Suppressor macrophage (primary cell): ENCODE data around the gene PRR18.
A peak's percentile ranks its signal among the peaks of the same experiment; 100 is the strongest.
"Not testable (repeated sequence)": the region's sequence is repeated elsewhere in the genome, so short reads cannot be mapped to it uniquely, and the experiment has no call there.

Experiments
- DNase-seq, 4 experiments: peaks; one replicate each; pipeline ENCODE4 v3.0.0-alpha.2; 2020 to 2022
- total RNA-seq, 17 experiments: gene quantifications; one replicate each; lab custom pipeline; 2026; ENCODE audit warnings: mixed read lengths in 6 of 17, inconsistent platforms in 3 of 17; lab: John Stamatoyannopoulos, UW

The PRR18 gene, protein sequence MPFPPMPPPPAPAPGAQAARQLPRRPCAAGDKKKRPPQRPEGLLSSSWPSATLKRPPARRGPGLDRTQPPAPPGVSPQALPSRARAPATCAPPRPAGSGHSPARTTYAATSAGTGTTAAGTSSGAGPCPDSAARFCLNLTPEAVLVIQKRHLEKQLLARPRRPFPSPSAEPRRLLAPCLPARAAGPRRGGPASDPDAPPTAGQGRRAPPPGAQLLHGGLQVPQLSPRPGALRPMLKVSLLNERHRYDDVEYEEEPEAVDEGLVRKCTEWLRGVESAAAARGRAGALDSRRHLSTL
- 0 to 1.2 (median 0) reads per million in 17 experiments for total RNA-seq

DNA sequence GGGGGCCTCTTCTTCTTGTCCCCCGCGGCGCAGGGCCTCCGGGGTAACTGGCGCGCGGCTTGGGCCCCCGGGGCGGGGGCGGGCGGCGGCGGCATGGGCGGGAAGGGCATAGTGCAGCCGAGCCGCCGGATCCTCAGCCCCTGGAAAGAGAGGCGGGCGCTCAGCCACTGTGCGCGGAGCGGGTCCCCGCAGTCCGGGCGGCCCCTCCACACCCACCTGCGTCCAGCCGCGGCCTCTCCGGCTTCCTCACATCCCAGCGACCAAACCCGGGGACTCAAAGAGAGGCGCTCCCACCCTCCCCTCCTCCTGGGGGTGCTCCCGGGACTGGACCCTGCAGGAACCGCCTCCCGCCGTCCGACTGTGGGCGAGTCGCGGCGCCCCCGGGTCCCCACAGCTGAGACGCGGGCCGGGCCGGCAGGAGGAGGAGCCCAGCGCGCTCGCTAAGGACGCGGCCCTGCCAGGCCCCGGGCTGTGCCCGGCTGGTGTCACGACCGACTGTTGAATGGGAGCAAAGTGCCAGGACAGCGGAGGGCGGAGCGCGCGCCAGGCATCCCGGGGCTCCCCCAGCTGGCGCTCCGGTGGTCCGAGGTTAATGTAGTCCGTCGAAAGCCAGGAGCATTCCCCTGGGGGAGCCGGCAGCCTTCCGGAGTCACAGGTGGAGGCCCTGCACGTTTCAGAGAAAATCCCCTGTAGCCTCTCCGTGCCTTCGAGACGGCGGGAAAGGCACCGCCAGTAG, at the start of gene PRR18:
Gene PRR18 (minus strand): TSS at position 360 of the 736 bp plus-strand sequence. CDS start 250 bp downstream, at position 110.
- DNase-seq, result peak in 2 of 4 experiments; percentile 12 to 36

DNA sequence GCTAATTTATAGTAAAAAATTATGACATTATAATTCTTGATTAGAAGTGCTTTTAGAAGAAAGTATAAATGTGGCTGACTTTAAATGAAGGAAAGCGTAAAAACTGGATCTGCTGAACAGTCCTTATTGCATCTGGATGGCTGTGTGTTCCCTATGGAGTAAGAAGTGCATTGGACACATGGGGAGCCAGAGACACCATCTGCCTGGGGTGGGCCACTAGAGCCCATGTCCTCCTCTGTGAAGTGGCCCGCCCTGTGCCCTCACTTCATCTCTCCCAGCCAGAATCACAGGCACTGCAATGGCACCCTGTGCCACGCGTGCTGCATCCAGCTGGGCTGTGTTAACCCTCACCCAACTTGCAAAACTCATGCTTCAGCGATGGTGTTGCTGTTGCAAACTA, 47.4 kb upstream of the PRR18 start:
- DNase-seq, result no peak

DNA sequence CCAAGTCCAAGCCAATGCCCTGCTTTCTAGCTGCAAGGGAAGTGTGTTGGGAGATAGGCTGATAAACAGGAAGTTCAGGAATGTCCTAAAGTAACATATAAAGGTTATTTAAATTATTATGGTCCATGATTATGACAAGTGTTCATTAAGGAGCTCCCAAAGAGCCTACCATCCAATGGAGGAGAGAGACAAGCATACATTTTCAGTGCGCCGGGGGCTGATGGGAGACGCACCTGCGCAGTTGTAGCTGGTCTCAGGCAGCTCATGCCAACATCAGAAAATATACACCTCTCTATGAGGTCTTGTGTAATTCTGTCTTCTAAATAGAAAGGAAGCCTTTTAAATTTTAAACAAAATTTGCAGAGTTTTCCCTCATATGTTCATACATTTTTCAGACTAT, 46.8 kb upstream of the PRR18 start:
- no peak for DNase-seq

DNA sequence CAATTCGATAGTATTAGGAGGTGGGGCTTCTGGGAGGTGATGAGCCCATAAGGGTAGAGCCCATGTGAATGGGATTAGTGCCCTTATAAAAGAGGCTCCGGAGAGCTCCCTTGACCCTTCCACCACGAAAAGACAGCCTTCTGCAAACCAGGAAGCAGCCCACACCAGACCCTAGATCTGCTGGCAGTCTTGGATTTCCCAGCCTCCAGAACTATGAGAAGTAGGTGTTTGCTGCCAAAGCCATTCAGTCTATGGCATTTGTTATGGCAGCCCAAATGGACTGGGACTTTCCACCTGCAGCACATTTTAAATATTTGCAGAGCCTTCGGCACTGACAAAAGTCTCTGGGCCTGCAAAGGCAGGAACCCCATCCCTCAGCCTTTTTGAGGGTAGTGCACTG, 46.0 kb upstream of the PRR18 start:
- no peak for DNase-seq

DNA sequence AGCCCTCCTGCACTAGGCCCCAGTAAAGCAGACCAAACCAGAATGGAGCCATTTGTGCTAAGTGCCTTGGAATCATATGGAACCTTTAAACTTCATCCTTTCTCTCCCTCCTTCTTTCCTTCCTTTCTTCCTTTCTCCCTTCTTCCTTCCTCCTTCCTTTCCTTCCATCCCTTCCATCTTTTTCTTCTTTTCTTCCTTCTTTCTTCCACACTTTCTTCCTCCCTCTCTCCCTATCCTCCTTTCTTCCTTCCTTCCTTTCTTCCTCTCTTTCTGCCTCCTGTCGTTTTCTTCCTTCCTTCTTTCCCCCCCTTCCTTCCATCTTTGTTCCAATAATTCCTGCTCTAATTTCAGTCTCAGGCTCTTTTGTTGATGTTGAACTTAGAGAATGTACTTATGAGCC, 45.3 kb upstream of the PRR18 start:
- no peak for DNase-seq

DNA sequence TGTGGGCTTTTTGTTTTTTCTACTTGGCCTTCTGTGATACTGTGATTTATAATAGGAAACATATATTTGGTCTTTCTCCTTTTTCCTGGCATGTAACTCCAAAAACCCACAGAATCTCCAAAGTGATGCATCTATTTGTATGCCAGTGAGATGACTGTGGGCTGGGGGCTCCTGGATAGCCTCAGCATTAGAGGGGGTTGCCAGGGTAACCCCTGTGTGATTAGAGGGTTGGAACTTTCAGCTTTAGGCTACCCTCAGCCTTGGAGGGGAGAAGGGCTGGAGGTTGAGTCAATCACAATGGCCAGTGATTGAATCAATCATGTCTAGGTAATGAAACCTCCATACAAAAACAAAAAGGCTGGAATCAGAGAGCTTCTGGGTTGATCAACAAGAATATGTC, 44.7 kb upstream of the PRR18 start:
- DNase-seq, result no peak

DNA sequence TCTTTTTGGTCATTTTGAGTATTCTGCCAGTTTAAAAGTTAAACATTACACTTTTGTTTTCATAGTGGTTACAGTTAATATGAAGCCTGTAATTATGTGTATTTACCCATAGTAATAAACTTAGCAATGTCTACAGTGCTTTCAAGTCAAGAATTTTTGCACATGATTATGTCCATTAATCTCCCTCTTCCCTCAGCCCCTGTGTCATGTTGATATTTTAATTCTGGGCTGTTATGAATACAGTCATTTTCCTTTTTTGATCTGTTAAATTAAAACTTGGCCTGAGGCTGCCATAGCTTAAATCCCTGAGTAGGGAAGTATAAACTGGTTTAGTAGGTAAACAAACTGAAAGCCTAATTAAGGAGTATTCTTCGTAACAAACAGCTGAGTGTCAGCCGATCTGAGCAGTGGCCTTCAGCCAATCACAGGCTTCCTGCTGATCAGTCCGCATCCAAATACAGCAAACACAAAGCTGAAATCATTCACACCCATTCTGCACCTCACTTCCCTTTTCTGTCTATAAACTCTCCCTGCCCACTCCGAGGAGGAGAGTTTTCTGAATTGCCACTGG, 43.6 kb upstream of the PRR18 start:
- peak; percentile 78 to 93 (median 88) for DNase-seq

DNA sequence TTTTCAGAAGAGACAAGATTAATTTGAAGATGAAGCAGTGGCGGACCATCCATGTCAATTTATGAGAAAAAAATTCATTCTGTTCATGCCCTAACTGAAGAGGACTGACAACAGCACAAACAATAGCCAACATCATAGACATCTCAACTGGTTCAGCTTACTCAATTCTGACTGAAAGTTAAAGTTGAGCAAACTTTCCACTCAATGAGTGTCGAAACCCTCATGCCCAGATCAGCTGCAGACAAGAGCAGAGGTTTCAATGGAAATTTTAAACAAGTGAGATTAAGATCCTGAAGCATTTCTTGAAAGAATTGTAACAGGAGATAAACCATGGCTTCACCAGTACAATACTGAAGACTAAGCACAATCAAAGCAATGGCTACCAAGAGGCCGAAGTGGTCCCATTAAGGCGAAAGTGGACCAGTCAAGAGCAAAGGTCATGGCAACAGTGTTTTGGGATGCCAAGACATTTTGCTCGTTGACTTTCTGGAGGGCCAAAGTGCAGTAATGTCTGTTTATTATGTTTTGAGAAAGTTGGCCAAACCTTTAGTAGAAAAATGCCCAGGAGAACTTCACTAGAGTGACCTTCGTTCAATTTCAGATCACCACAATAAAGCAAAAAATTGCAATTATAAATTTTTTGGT, 40.2 kb upstream of the PRR18 start:
- peak in 3 of 4 experiments; percentile 59 to 66 (median 62) for DNase-seq

DNA sequence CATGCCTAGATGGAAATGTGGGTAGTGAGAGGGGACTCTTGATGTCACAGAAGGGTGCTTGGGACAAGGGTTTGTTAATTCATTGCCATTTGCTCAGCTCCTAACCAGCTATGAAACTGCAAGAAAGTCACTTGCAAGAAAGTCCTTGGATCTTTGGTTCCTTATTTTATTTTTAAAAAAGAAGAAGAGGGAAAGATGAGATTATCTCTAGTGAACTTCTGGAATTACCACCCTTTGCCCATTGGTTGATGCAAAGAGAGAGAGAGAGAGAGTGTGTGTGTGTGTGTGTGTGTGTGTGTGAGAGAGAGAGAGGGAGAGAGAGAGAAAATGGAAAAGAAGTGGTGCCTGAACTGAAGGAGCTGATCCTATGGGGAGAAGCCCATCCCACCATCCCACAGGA, 38.8 kb upstream of the PRR18 start:
- peak; percentile 29 to 79 (median 63) for DNase-seq

DNA sequence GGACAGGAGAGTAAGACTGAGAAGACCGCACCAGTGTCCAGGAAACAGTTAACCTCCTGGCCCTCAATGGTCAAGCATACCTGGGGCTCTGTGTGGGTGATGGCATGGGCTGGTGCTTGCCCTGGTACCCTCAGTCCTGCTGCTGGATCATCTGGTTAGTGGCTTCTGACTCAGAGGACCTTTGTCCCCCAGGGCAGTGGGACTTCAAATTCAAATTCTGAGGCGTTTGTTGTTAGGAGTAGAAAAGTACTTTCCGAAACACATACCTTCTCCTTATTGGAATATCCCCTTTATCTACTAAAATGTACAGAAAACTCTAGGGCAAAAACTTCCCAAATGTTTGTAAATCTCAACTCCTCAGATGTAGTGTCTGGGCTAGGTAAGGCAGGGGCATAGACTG, 38.3 kb upstream of the PRR18 start:
- DNase-seq, result no peak

DNA sequence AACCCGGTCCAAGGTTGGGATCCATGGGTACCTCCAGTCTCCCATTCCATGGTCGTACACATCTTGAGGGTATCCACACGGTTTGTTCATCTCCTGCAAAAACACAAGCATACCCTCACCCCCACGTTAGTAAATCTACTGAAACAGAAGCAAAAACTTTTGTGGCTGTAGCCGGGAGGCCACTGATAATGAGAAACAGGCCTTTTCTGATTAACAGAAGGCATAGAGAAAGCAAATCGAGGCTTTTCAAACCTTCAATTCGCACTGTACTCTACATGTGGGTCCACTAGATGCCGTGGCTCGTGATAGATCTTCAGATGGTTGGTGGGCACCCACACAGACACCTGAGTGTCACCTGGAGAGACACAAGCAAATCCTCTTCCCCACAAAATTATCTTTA, 37.5 kb upstream of the PRR18 start:
- DNase-seq, result not testable (repeated sequence)

DNA sequence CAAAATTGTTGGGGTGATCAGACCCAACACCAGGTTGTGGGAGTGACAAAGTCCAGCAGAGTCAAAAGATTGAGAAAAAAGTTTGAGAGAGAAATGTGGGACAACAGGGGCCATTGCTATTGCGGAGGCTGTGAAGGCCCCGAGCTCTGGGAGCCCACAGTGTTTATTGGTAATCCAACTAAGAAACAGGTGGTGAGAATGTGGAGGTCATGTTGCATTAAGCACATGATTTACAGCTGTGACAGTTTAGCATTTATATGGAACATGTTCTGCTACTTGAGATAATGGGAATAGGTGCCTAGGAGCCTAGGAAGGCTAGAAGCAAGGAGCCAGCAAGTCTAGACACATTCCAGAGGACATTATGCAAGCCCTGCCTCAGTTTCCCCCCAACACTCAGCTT, 36.7 kb upstream of the PRR18 start:
- DNase-seq, result not testable (repeated sequence)

DNA sequence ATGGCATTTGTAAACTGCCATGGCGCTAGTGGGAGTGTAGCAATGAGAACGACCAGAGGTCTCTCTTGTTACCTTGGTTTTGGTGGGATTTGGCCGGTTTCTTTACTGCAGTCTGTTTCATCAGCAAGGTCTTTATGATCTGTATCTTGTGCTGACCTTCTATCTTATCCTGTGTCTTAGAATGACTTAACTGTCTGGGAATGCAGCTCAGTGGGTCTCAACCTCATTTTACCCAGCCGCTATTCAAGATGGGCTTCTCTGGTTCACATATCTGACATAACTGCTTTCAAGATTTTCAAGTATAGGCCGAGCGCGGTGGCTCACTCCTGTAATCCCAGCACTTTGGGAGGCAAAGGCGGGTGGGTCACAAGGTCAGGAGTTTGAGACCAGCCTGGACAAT, 36.0 kb upstream of the PRR18 start:
- DNase-seq, result no peak

DNA sequence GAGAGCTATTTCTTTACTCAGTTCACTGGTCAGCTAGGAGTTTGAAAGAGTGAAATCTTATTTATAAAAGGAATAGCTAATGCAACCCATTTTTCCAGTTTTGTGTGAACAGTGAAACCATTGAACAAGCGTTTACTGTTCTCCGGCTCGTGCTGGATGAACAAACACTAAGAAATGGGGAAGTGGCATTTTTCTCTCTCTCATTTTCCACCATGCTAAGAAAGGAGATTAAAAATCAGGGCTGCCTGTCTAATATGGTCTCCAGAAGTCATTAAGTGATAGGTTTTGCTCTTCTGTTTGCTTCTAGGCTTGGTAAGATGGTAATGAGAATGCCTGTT, 34.9 kb upstream of the PRR18 start:
- DNase-seq, result peak; percentile 51 to 79 (median 64)

DNA sequence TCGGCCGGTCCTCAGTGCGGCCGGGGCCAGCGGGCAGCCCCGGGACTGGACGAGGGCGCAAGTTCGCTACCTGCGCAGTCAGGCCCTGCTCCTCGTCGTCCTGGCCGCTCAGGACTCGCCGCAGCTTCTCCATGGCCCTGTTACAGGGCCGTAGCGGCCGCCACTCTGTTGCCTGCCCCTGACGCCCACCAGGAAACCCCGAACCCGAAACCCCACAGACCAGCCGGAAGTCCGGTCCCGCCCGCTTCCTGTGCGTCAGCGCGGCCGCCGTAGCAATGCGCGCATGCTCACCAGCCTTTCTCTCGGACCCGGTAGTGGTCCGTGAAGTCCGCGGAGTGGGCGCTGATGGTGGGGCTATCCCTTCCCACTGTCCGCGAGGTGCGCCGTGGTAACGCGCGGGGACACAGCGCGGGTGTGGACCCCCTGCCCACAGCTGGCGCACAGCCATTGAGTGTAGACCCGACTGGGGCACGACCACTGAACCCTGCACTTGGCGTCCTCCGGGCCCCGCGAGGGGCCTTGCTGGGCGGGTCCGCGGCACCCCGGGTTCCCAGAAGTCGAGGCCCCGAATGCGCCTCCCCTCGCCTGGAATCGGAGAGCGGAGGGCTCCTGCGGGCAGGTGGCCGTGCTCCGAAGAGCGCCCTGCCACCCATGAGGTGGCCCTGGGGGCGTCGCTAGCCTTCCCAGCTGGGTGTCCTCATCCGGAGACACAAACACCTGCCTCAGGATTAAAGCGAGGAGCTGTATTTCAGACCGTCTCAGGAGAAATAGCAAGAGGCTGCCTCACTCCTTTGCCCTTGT, 34.4 kb upstream of the PRR18 start, which contains the start of gene SFT2D1:
Gene SFT2D1 (minus strand): TSS at position 197 of the 801 bp plus-strand sequence. CDS start 64 bp downstream, at position 133.
- peak; percentile 96 to 97 (median 97) for DNase-seq

DNA sequence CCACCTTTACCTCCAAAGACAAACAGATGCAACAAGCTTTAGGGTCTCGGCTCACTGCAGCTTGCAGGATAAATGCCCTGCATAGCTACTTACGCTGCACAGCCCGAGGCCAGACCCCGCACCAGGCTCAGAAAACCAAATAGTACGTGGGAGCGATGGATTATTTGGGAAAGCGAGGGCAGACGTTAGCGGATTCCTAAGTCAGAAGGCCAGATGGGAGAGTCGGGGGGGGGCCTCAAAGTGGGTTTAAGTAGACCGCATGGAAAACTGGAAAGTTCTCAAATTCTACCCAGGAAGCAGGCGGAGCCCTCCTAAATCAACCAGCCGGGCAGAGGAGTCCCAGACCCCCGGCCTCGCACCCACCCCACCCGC, 33.8 kb upstream of the PRR18 start:
- peak in 3 of 4 experiments; percentile 31 to 36 (median 35) for DNase-seq

DNA sequence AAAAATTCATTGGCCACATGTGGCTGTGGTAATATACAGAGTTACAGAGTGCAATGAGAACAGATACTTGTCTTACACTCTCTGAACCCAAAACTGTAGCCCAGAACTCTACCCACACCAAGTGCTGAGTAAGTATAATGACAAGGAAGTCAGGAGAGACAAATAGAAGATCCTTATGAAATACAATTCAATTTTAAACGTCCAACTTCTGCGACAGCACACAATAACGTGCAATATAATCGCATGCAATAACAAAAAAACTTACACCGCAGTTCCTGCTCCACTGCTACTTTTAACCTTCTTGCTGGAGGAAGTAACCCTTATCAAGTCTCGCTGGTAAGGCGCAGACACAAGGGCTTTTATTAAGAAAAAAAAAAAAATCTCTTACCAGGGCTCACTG, 33.3 kb upstream of the PRR18 start:
- peak; percentile 59 to 84 (median 74) for DNase-seq

DNA sequence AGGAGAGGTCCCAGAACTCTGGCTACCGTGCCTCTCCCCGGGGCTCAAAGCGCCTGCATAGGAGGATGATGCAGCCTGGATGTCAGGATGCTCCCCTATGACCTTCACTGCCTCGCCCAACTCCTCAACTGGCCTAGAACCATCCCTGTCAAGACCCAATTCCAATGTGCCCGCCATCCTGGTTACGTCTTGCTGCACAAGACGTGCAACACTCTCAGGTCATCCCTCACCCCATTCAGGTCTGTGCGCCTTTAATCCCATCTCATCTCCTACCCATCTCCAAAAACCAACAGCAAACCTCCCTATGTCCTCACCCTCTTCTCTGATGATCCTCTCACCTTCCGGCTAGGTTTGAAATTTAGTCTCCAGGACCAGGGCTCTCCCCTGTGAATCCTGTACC, 30.7 kb upstream of the PRR18 start:
- DNase-seq, result no peak

DNA sequence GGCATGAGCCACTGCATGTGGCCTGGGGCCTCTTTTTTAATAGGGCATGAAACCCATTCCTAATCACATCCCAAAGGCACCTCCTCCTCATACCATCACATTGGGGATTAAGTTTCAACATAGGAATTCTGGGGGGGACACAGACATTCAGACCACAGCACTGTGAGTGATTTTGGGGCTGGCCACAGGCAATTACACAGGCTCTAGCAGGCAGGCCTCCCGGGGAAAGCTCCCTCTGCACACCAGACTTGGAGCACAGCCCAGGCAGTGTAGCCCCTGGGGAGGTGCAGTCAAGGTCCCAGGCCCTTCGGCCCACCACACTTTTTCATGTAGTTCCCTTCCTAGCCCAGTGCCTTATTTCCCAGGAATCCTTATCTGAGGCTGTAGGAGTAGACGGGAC, 28.7 kb upstream of the PRR18 start:
- no peak for DNase-seq

DNA sequence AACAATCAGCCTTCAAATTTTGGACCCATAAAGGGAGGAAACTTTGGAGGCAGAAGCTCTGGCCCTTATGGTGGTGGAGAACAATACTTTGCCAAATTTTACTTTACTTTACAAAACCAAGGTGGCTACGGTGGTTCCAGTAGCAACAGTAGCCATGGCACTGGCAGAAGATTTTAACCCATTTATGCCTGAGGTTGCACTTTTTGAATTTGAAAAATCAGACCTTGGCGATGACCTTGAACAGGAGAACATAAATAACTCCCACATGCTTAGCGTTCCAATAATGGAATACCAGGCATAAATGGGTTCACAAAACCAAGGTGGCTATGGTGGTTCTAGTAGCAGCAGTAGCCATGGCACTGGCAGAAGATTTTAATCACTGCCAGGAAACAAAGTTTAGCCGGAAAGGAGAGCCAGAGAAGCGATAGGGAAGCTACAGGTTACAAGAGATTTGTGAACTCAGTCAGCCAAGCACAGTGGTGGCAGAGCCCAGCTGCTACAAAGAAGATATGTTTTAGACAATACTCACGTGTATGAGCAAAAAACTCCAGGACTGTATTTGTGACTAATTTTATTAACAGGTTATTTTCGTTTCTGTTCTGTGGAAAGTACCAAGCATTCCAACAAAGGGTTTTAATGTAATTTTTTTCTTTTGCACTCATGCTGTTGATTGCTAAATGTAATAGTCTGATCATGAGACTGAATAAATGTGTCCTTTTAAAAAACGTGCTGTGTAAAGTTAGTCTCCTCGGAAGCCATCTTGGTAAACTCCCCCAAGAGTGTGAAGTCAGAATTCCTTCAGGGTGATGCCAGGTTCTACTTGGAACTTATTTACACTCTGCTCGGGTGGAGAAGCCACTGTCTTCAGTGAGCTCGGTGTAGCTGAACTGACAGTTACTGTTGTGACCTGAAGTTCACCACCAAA, 27.4 kb upstream of the PRR18 start:
- no peak for DNase-seq

DNA sequence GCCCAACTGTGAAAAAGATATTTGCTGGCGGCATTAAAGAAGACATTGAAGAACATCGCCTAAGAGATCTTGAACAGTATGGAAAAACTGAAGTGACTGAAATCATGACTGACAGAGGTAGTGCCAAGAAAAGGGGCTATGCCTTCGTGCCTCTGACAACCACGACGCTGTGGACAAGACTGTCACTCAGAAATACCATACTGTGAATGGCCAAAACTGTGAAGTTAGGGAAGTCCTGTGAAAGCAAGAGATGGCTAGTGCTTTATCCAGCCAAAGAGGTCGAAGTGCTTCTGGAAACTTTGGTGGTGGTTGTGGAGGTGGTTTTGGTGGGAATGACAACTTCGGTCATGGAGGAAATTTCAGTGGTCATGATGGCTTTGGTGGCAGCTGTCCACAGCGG, 26.7 kb upstream of the PRR18 start:
- DNase-seq, result no peak
